HL-60 (cell line): Measurements from ENCODE around the gene THSD7B.
"Not testable (repeated sequence)": the region's sequence is repeated elsewhere in the genome, so short reads cannot be mapped to it uniquely, and the experiment has no call there.

Experiments used
- DNase-seq, 2 experiments: peaks; one replicate each; pipeline ENCODE4 v3.0.0-alpha.2; 2010 to 2020; ENCODE audit warnings: low read depth in 1 of 2, low spot score in 1 of 2
- H3K27ac ChIP-seq: fragments of 250-450 bp; sonication (Bioruptor Pico); replicated peaks from 2 replicates; pipeline ENCODE4 v1.5.1; 2020; ENCODE audit warnings: mild to moderate bottlenecking, moderate library complexity
- H3K27me3 ChIP-seq: fragments of 250-450 bp; sonication (Bioruptor Pico); 2 replicates; pipeline ENCODE4 v1.5.1; 2021; ENCODE audit warnings: mild to moderate bottlenecking, moderate library complexity; ENCODE audit not compliant: insufficient read depth, poor library complexity, severe bottlenecking
- H3K4me3 ChIP-seq: replicated peaks from 2 replicates; pipeline ENCODE4 v1.5.1; 2011; ENCODE audit warnings: mild to moderate bottlenecking, control low read depth, low read length; ENCODE audit not compliant: insufficient read depth
- GABPA ChIP-seq: IDR thresholded peaks from 2 replicates; pipeline ENCODE4 v1.6.1; 2012; ENCODE audit warnings: low read depth
- POLR2AphosphoS5 ChIP-seq: IDR thresholded peaks from 2 replicates; pipeline ENCODE4 v1.6.1; 2012; ENCODE audit warnings: low read depth
- SPI1 ChIP-seq: IDR thresholded peaks from 2 replicates; pipeline ENCODE4 v1.6.1; 2012; ENCODE audit warnings: low read depth, mild to moderate bottlenecking, borderline replicate concordance
- TF ChIP-seq, protein P1 (sequence below): IDR thresholded peaks from one replicate; pipeline ENCODE4 v1.5.1; 2011; ENCODE audit warnings: low read length, control low read depth, inconsistent platforms; ENCODE audit not compliant: insufficient read depth
- TF ChIP-seq, protein P2 (sequence below): IDR thresholded peaks from 2 replicates; pipeline ENCODE4 v1.6.1; 2012; ENCODE audit warnings: low read depth; ENCODE audit not compliant: insufficient replicate concordance

THSD7B gene

DNA sequence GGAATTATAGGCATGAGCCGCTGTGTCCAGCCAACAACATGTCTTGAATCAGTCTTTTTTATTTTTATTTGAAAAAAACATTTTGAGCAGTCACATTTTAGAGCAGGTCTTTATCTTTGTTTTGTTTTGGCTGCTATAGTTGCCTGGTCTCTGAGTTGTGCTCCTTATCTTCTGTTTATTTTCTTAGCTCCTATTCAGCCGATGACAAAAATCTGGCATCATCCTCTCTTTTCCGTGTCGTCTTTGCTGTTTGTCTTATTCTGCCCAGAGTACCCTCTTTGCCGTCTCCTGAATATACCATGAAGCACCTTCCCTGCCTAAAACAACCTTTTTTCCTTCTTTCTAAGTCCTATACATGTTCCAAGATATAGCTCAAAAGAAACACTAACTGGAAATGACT, 201.1 kb downstream of the THSD7B start:
- TF ChIP-seq GABPA (no peak), SPI1 (no peak), POLR2AphosphoS5 (no peak)
- TF ChIP-seq, protein P1, sequence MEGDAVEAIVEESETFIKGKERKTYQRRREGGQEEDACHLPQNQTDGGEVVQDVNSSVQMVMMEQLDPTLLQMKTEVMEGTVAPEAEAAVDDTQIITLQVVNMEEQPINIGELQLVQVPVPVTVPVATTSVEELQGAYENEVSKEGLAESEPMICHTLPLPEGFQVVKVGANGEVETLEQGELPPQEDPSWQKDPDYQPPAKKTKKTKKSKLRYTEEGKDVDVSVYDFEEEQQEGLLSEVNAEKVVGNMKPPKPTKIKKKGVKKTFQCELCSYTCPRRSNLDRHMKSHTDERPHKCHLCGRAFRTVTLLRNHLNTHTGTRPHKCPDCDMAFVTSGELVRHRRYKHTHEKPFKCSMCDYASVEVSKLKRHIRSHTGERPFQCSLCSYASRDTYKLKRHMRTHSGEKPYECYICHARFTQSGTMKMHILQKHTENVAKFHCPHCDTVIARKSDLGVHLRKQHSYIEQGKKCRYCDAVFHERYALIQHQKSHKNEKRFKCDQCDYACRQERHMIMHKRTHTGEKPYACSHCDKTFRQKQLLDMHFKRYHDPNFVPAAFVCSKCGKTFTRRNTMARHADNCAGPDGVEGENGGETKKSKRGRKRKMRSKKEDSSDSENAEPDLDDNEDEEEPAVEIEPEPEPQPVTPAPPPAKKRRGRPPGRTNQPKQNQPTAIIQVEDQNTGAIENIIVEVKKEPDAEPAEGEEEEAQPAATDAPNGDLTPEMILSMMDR = no peak
- TF ChIP-seq, protein P2, sequence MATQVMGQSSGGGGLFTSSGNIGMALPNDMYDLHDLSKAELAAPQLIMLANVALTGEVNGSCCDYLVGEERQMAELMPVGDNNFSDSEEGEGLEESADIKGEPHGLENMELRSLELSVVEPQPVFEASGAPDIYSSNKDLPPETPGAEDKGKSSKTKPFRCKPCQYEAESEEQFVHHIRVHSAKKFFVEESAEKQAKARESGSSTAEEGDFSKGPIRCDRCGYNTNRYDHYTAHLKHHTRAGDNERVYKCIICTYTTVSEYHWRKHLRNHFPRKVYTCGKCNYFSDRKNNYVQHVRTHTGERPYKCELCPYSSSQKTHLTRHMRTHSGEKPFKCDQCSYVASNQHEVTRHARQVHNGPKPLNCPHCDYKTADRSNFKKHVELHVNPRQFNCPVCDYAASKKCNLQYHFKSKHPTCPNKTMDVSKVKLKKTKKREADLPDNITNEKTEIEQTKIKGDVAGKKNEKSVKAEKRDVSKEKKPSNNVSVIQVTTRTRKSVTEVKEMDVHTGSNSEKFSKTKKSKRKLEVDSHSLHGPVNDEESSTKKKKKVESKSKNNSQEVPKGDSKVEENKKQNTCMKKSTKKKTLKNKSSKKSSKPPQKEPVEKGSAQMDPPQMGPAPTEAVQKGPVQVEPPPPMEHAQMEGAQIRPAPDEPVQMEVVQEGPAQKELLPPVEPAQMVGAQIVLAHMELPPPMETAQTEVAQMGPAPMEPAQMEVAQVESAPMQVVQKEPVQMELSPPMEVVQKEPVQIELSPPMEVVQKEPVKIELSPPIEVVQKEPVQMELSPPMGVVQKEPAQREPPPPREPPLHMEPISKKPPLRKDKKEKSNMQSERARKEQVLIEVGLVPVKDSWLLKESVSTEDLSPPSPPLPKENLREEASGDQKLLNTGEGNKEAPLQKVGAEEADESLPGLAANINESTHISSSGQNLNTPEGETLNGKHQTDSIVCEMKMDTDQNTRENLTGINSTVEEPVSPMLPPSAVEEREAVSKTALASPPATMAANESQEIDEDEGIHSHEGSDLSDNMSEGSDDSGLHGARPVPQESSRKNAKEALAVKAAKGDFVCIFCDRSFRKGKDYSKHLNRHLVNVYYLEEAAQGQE = no peak
- DNase-seq = no peak
- no peak overlapping the region for H3K27ac ChIP-seq

DNA sequence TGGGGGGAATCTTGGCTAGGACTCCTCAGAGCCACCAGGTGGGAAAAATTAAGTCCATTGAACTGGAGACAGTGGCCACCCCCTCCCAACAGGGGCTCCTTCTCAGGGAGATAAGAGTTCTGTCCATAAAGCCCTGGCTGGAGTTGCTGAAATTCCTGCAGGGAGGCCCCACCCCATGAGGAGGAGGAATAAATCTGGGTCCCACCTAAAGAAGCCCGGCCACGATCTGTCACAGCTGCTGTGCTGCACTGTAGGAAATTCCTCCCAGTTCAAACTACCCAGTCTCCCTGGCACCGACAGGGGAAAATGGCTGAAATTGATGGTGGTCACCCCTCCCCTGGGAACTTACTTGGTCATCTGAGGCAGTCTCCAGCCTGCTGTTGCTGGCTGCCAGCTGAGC, 215.0 kb downstream of the THSD7B start:
- DNase-seq = no peak
- Histone ChIP-seq H3K27ac (no peak overlapping the region), H3K4me3 (no peak overlapping the region), H3K27me3 (no peaks in the 10 kb centered on the region)
- TF ChIP-seq SPI1 (no peak), POLR2AphosphoS5 (no peak), GABPA (no peak)
- TF ChIP-seq, protein P1 = no peak
- TF ChIP-seq, protein P2 = no peak

More for the DNA sequence above, 201.1 kb downstream of the THSD7B start:
- no peak overlapping the region for H3K4me3 ChIP-seq
- H3K27me3 ChIP-seq = no peaks in the 10 kb centered on the region

DNA sequence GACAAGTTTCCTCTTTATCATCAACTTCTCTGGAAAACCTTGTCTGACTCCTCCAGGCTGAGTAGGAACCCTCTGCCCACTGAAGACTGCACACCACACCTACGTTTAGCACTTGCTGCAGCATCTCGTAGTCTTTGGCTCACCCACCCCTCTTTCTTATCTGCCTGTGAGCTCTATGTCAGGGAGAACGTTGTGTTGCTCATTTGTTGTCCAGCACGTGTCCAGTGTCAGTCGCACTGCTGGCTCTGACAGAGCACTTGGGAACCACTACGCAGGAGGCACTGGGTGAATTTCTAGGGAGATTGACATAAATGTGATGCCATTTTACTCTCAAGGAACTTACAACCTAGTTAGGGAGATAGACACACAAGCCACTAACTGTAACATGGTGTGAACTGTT, 216.3 kb downstream of the THSD7B start:
- H3K4me3 ChIP-seq, H3K27me3 ChIP-seq, DNase-seq, H3K27ac ChIP-seq: not testable (repeated sequence)

DNA sequence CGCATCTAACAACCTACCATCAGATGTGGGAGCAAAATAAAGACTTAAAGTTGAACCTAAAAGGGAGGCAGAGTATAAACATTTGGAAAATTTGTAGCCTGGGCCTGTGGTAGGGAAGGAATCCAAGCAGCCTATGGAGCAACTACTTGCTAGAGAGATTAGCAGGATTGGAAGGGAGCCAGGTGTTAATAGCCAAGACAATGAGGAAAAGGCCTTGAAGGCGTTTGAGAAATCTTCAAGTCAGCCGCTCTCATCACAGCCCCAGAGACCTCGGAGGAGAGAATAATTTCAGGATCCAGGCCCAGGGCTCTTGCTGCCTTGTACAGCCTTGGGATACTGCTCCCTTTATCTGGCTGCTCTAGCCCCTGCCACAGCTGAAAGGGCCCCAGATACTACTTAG, 219.7 kb downstream of the THSD7B start:
- Histone ChIP-seq H3K4me3 (no peak overlapping the region), H3K27ac (no peak overlapping the region), H3K27me3 (peaks cover 2% of the 10 kb centered on the region)
- TF ChIP-seq SPI1 (no peak), POLR2AphosphoS5 (no peak), GABPA (no peak)
- TF ChIP-seq, protein P1 = no peak
- TF ChIP-seq, protein P2 = no peak
- no peak for DNase-seq
